Naive B cell (primary cell): ENCODE measurements around the gene PDE9A. TPM values are rescaled to one million over a fixed set of nuclear protein-coding genes. Genes with fewer than 3 reads are reported as not detected.
"Not testable (repeated sequence)": the region's sequence is repeated elsewhere in the genome, so short reads cannot be mapped to it uniquely, and the experiment has no call there.

Source experiments
- ATAC-seq, 2 donors: fragments of 150-1000 bp; cut with Tn5 transposase; 2 replicates each; pipeline ENCODE4 v1.10.0; 2021; ENCODE audit warnings: low read depth in 2 of 2, mild to moderate bottlenecking in 2 of 2, moderate library complexity in 2 of 2
- DNase-seq: peaks from one replicate; pipeline ENCODE4 v3.0.0; 2022
- H3K27ac Mint-ChIP-seq, 6 donors: one replicate each; pipeline ENCODE4 v1.8.0; 2020 to 2022; ENCODE audit warnings: mild to moderate bottlenecking in 6 of 6, mixed read lengths in 6 of 6, moderate library complexity in 5 of 6, inconsistent platforms in 2 of 6
- H3K27me3 Mint-ChIP-seq, 3 donors: one replicate each; pipeline ENCODE4 v1.8.0; 2021 to 2022; ENCODE audit warnings: mixed read lengths in 3 of 3, mild to moderate bottlenecking in 1 of 3
- H3K36me3 Mint-ChIP-seq, 2 donors: one replicate each; pipeline ENCODE4 v1.8.0; 2020 to 2022; ENCODE audit warnings: mixed read lengths in 2 of 2, inconsistent platforms in 1 of 2, mild to moderate bottlenecking in 1 of 2
- H3K4me1 Mint-ChIP-seq, 3 donors: one replicate each; pipeline ENCODE4 v1.8.0; 2020 to 2022; ENCODE audit warnings: mixed read lengths in 3 of 3, inconsistent platforms in 1 of 3, mild to moderate bottlenecking in 1 of 3, moderate library complexity in 1 of 3
- H3K4me3 Mint-ChIP-seq, 8 donors: one replicate each; pipeline ENCODE4 v1.8.0; 2020 to 2022; ENCODE audit warnings: mild to moderate bottlenecking in 8 of 8, mixed read lengths in 8 of 8, moderate library complexity in 8 of 8, inconsistent platforms in 2 of 8
- H3K9me3 Mint-ChIP-seq, 7 donors: one replicate each; pipeline ENCODE4 v1.8.0; 2020 to 2022; ENCODE audit warnings: mixed read lengths in 7 of 7, mild to moderate bottlenecking in 5 of 7, inconsistent platforms in 2 of 7, moderate library complexity in 1 of 7
- polyA plus RNA-seq, 6 donors: library from polyadenylated mRNA; unstranded; fragments of 300-500 nt; fragmentation: Illumina TruSeq; gene quantifications; one replicate each; pipeline ENCODE4 v1.2.3, GENCODE V29; 2021; ENCODE audit warnings: low read depth in 6 of 6

PDE9A gene
- polyA plus RNA-seq, 6 donors from 2014 or later: 0.26 to 1.5 (median 0.79) TPM; not detected in 1

GRCh38 chr21:42628466-42629061 lies 24.9 kb upstream of the PDE9A start:
- not testable (repeated sequence) for H3K27ac Mint-ChIP-seq

GRCh38 chr21:42629933-42630589 lies 23.4 kb upstream of the PDE9A start:
- H3K4me1 Mint-ChIP-seq: no peaks in the 10 kb centered on the region
- no peak overlapping the region for H3K27ac Mint-ChIP-seq
- H3K9me3 Mint-ChIP-seq: no peaks in the 10 kb centered on the region
- ATAC-seq (no peak), DNase-seq (no peak)
- no peak overlapping the region for H3K4me3 Mint-ChIP-seq
- peaks cover 0 to 6% (median 5%) of the 10 kb centered on the region in 3 donors for H3K27me3 Mint-ChIP-seq
- H3K36me3 Mint-ChIP-seq: no peaks in the 10 kb centered on the region

More at GRCh38 chr21:42628466-42629061, 24.9 kb upstream of the PDE9A start:
- not testable (repeated sequence) for H3K4me3 Mint-ChIP-seq, H3K9me3 Mint-ChIP-seq, H3K4me1 Mint-ChIP-seq, ATAC-seq, DNase-seq, H3K36me3 Mint-ChIP-seq
- peaks cover 0 to 14% (median 9%) of the 10 kb centered on the region in 3 donors for H3K27me3 Mint-ChIP-seq

GRCh38 chr21:42630626-42631025 lies 22.8 kb upstream of the PDE9A start:
- H3K9me3 Mint-ChIP-seq: no peaks in the 10 kb centered on the region
- DNase-seq: no peak
- peaks cover 0 to 6% (median 5%) of the 10 kb centered on the region in 3 donors for H3K27me3 Mint-ChIP-seq
- no peaks in the 10 kb centered on the region for H3K4me1 Mint-ChIP-seq
- no peaks in the 10 kb centered on the region for H3K36me3 Mint-ChIP-seq
- no peak for ATAC-seq
- H3K27ac Mint-ChIP-seq: no peak overlapping the region
- H3K4me3 Mint-ChIP-seq: no peak overlapping the region

- DNase-seq (no peak), ATAC-seq (no peak)
- Mint-ChIP-seq H3K4me3 (no peak overlapping the region), H3K9me3 (no peaks in the 10 kb centered on the region), H3K36me3 (no peaks in the 10 kb centered on the region), H3K27me3 (peaks cover 0 to 5% (median 4%) of the 10 kb centered on the region in 3 donors), H3K4me1 (no peaks in the 10 kb centered on the region), H3K27ac (no peak overlapping the region)
Measured at GRCh38 chr21:42631142-42631541, 22.3 kb upstream of the PDE9A start.

GRCh38 chr21:42632336-42632751 lies 21.1 kb upstream of the PDE9A start:
- no peak overlapping the region for H3K4me3 Mint-ChIP-seq
- ATAC-seq (no peak), DNase-seq (no peak)
- H3K9me3 Mint-ChIP-seq: no peaks in the 10 kb centered on the region
- H3K27me3 Mint-ChIP-seq: no peaks in the 10 kb centered on the region
- H3K27ac Mint-ChIP-seq: no peak overlapping the region
- H3K36me3 Mint-ChIP-seq: no peaks in the 10 kb centered on the region
- no peaks in the 10 kb centered on the region for H3K4me1 Mint-ChIP-seq

GRCh38 chr21:42632771-42633690 lies 20.4 kb upstream of the PDE9A start:
- ATAC-seq: no peak
- H3K4me1 Mint-ChIP-seq: no peaks in the 10 kb centered on the region
- H3K27me3 Mint-ChIP-seq: no peaks in the 10 kb centered on the region
- H3K9me3 Mint-ChIP-seq: no peaks in the 10 kb centered on the region
- H3K4me3 Mint-ChIP-seq: no peak overlapping the region
- no peak for DNase-seq
- H3K36me3 Mint-ChIP-seq: no peaks in the 10 kb centered on the region
- no peak overlapping the region for H3K27ac Mint-ChIP-seq

GRCh38 chr21:42633858-42634257 lies 19.6 kb upstream of the PDE9A start:
- ATAC-seq: no peak
- no peak overlapping the region for H3K27ac Mint-ChIP-seq

GRCh38 chr21:42635848-42636519 lies 17.4 kb upstream of the PDE9A start:
- H3K4me3 Mint-ChIP-seq: no peak overlapping the region
- ATAC-seq (no peak), DNase-seq (no peak)
- no peaks in the 10 kb centered on the region for H3K36me3 Mint-ChIP-seq
- H3K27ac Mint-ChIP-seq: no peak overlapping the region
- no peaks in the 10 kb centered on the region for H3K4me1 Mint-ChIP-seq
- peaks cover 0 to 7% (median 7%) of the 10 kb centered on the region in 3 donors for H3K27me3 Mint-ChIP-seq
- no peaks in the 10 kb centered on the region for H3K9me3 Mint-ChIP-seq

More at GRCh38 chr21:42633858-42634257, 19.6 kb upstream of the PDE9A start:
- H3K9me3 Mint-ChIP-seq: no peaks in the 10 kb centered on the region
- H3K27me3 Mint-ChIP-seq: no peaks in the 10 kb centered on the region
- no peaks in the 10 kb centered on the region for H3K4me1 Mint-ChIP-seq
- no peaks in the 10 kb centered on the region for H3K36me3 Mint-ChIP-seq
- DNase-seq: no peak
- no peak overlapping the region for H3K4me3 Mint-ChIP-seq

GRCh38 chr21:42636520-42637266 lies 16.7 kb upstream of the PDE9A start:
- Mint-ChIP-seq H3K4me3 (no peak overlapping the region), H3K36me3 (no peaks in the 10 kb centered on the region), H3K27ac (no peak overlapping the region), H3K4me1 (no peaks in the 10 kb centered on the region), H3K27me3 (peaks cover 0 to 13% (median 12%) of the 10 kb centered on the region in 3 donors), H3K9me3 (no peaks in the 10 kb centered on the region)
- ATAC-seq: no peak
- DNase-seq: no peak

GRCh38 chr21:42637267-42638041 lies 16.0 kb upstream of the PDE9A start:
- Mint-ChIP-seq H3K4me1 (no peaks in the 10 kb centered on the region), H3K36me3 (no peaks in the 10 kb centered on the region), H3K27me3 (peaks cover 0 to 20% (median 20%) of the 10 kb centered on the region in 3 donors), H3K9me3 (no peaks in the 10 kb centered on the region), H3K4me3 (no peak overlapping the region), H3K27ac (no peak overlapping the region)
- ATAC-seq: no peak
- no peak for DNase-seq

GRCh38 chr21:42638266-42638863 lies 15.1 kb upstream of the PDE9A start:
- Mint-ChIP-seq H3K9me3 (no peaks in the 10 kb centered on the region), H3K4me1 (no peaks in the 10 kb centered on the region), H3K27ac (no peak overlapping the region), H3K4me3 (no peak overlapping the region), H3K36me3 (no peaks in the 10 kb centered on the region), H3K27me3 (peaks cover 0 to 27% (median 24%) of the 10 kb centered on the region in 3 donors)
- DNase-seq (no peak), ATAC-seq (no peak)

GRCh38 chr21:42639646-42640152 lies 13.7 kb upstream of the PDE9A start:
- Mint-ChIP-seq H3K4me3 (no peak overlapping the region), H3K27me3 (peaks cover 0 to 27% (median 24%) of the 10 kb centered on the region in 3 donors), H3K9me3 (no peaks in the 10 kb centered on the region), H3K36me3 (no peaks in the 10 kb centered on the region), H3K4me1 (no peaks in the 10 kb centered on the region), H3K27ac (no peak overlapping the region)
- ATAC-seq: no peak
- DNase-seq: no peak
